HEK293T (cell line): ENCODE data around the gene IQSEC1.
"Not testable (repeated sequence)": the region's sequence is repeated elsewhere in the genome, so short reads cannot be mapped to it uniquely, and the experiment has no call there.

Experiments
- BHLHE40 ChIP-seq: fragments of 450-650 bp; IDR thresholded peaks from 2 replicates; pipeline ENCODE4 v1.6.1; 2016; ENCODE audit warnings: mild to moderate bottlenecking, moderate library complexity, borderline replicate concordance
- ELF4 ChIP-seq: fragments of 450-650 bp; IDR thresholded peaks from 2 replicates; pipeline ENCODE4 v1.6.1; 2017; ENCODE audit warnings: antibody characterized with exemption
- L3MBTL2 ChIP-seq: fragments of 450-650 bp; conservative IDR thresholded peaks from 2 replicates; pipeline ENCODE4 v1.6.1; 2016; ENCODE audit warnings: mild to moderate bottlenecking
- NFRKB ChIP-seq: fragments of 450-650 bp; IDR thresholded peaks from 2 replicates; pipeline ENCODE4 v1.6.1; 2016; ENCODE audit warnings: mild to moderate bottlenecking, moderate library complexity
- TARDBP ChIP-seq: fragments of 450-650 bp; IDR thresholded peaks from 2 replicates; pipeline ENCODE4 v1.6.1; 2016

GRCh38 chr3:12853847-12854246 lies 219.4 kb downstream of the IQSEC1 start:
- TF ChIP-seq TARDBP, BHLHE40, L3MBTL2, ELF4, NFRKB: not testable (repeated sequence)
